B cell (primary cell): ENCODE measurements around the gene ZFPL1. TPM values are rescaled to one million over a fixed set of nuclear protein-coding genes. Genes with fewer than 3 reads are reported as not detected.

Experiments
- ATAC-seq: fragments of 200-7000 bp; cut with Tn5 transposase; one replicate; pipeline ENCODE4 v1.10.0; 2021; ENCODE audit warnings: low read depth, mild to moderate bottlenecking, moderate number of reproducible peaks, moderate library complexity
- CTCF ChIA-PET: fragments of 350-600 bp; sonication (Branson Sonifier 250); formaldehyde crosslinking; loops from one replicate; lab custom pipeline; 2021; ENCODE audit warnings: antibody characterized with exemption, inconsistent platforms; lab: Charles Lee
- POLR2A ChIA-PET: fragments of 350-600 bp; sonication (Branson Sonifier 250); formaldehyde crosslinking; loops from one replicate; lab custom pipeline; 2021; ENCODE audit warnings: antibody characterized with exemption; lab: Charles Lee
- DNase-seq: peaks from one replicate; pipeline ENCODE4 v3.0.0; 2013
- H2AFZ ChIP-seq: 2 replicates; pipeline ENCODE4 v1.6.1; 2012; ENCODE audit warnings: mild to moderate bottlenecking, low read depth, low read length; ENCODE audit not compliant: insufficient read depth, poor library complexity, severe bottlenecking
- H3K27ac ChIP-seq, 2 donors: 1 replicate in 1 of 2; 2 replicates in 1 of 2; pipeline ENCODE4 v1.5.1; 2012 to 2013; ENCODE audit warnings: low read length in 2 of 2, mild to moderate bottlenecking in 2 of 2, moderate library complexity in 1 of 2
- H3K27me3 ChIP-seq, 4 experiments: fragments of 200-600 bp in 1 of 4; sonication (generic) in 1 of 4; replicated peaks in 1 of 4; 1 replicate in 2 of 4; 2 replicates in 2 of 4; pipeline versions ENCODE4 v1.6.1 to v1.7.0; 2013 to 2016; ENCODE audit warnings: low read length in 3 of 4, mild to moderate bottlenecking in 2 of 4, mixed read lengths in 1 of 4, moderate library complexity in 1 of 4; ENCODE audit not compliant: insufficient read depth in 4 of 4, control insufficient read depth in 3 of 4; ENCODE audit errors: control extremely low read depth in 1 of 4
- H3K36me3 ChIP-seq, 2 experiments: replicated peaks in 1 of 2; 1 replicate in 1 of 2; 2 replicates in 1 of 2; pipeline versions ENCODE4 v1.6.1 to v1.7.1; 2013; ENCODE audit warnings: low read length in 1 of 2; ENCODE audit not compliant: insufficient read depth in 2 of 2, control insufficient read depth in 1 of 2; ENCODE audit errors: control extremely low read depth in 1 of 2, extremely low read depth in 1 of 2
- H3K4me1 ChIP-seq, 2 donors: fragments of 200-600 bp in 1 of 2; sonication (generic) in 1 of 2; 1 replicate in 1 of 2; 2 replicates in 1 of 2; pipeline versions ENCODE4 v1.5.1 to v1.6.1; 2013 to 2017; ENCODE audit warnings: low read length in 2 of 2; ENCODE audit not compliant: control insufficient read depth in 2 of 2, insufficient read depth in 2 of 2
- H3K4me2 ChIP-seq: replicated peaks from 2 replicates; pipeline ENCODE3; 2012; ENCODE audit warnings: mild to moderate bottlenecking, low read depth, low read length; ENCODE audit not compliant: poor library complexity, severe bottlenecking
- H3K4me3 ChIP-seq, 5 experiments: fragments of 200-600 bp in 1 of 5; sonication (generic) in 1 of 5; 1 replicate in 3 of 5; 2 replicates in 2 of 5; pipeline versions ENCODE4 v1.5.1 to v1.7.0; 2011 to 2016; ENCODE audit warnings: low read length in 4 of 5, mild to moderate bottlenecking in 4 of 5, low read depth in 2 of 5, control low read depth in 1 of 5, moderate library complexity in 1 of 5; ENCODE audit not compliant: insufficient read depth in 1 of 5; ENCODE audit errors: control extremely low read depth in 1 of 5, extremely low read depth in 1 of 5
- H3K79me2 ChIP-seq: fragments of 200-600 bp; sonication (generic); one replicate; pipeline ENCODE4 v1.6.0; 2016; ENCODE audit warnings: low read length; ENCODE audit not compliant: control insufficient read depth, insufficient read depth
- H3K9ac ChIP-seq: fragments of 200-600 bp; sonication (generic); 2 replicates; pipeline ENCODE4 v1.6.1; 2017; ENCODE audit warnings: mild to moderate bottlenecking, low read length, moderate library complexity
- H3K9me3 ChIP-seq, 3 donors: one replicate each; pipeline versions ENCODE4 v1.6.1 to v1.7.1; 2013; ENCODE audit warnings: low read length in 2 of 3; ENCODE audit not compliant: control insufficient read depth in 2 of 3, insufficient read depth in 1 of 3; ENCODE audit errors: control extremely low read depth in 1 of 3
- H4K20me1 ChIP-seq: 2 replicates; pipeline ENCODE4 v1.6.0; 2012; ENCODE audit warnings: mild to moderate bottlenecking, low read length; ENCODE audit not compliant: insufficient read depth, control insufficient read depth, poor library complexity, severe bottlenecking
- H3K27ac Mint-ChIP-seq: one replicate; pipeline ENCODE4 v1.8.0; 2021; ENCODE audit warnings: mixed read lengths
- H3K27me3 Mint-ChIP-seq: one replicate; pipeline ENCODE4 v1.8.0; 2021; ENCODE audit warnings: mixed read lengths
- H3K4me1 Mint-ChIP-seq: one replicate; pipeline ENCODE4 v1.8.0; 2021; ENCODE audit warnings: mixed read lengths
- H3K4me3 Mint-ChIP-seq: one replicate; pipeline ENCODE4 v1.8.0; 2021; ENCODE audit warnings: mixed read lengths
- H3K9me3 Mint-ChIP-seq: one replicate; pipeline ENCODE4 v1.8.0; 2022; ENCODE audit warnings: mixed read lengths; ENCODE audit not compliant: insufficient read depth
- EZH2 ChIP-seq: IDR thresholded peaks from 2 replicates; pipeline ENCODE4 v1.6.1; 2012; ENCODE audit warnings: borderline replicate concordance, low read depth, mild to moderate bottlenecking, moderate library complexity, low read length; ENCODE audit not compliant: insufficient read depth, poor library complexity, severe bottlenecking
- WGBS: methylation state at CpG from one replicate; pipeline ENCODE4 v1.1.5; 2013; ENCODE audit warnings: missing lambda C conversion rate; ENCODE audit not compliant: insufficient coverage; 5-methylcytosine and 5-hydroxymethylcytosine counted together
- intact Hi-C: fragments of 100-400 bp; cut with micrococcal nuclease; formaldehyde crosslinking; loops from one replicate; pipeline ENCODE4 v1.10.0; 2022
- polyA plus RNA-seq: library from polyadenylated mRNA; depleted of rRNA; stranded (reverse); fragments of >200 nt; gene quantifications from 2 replicates; pipeline ENCODE4 v1.2.3, GENCODE V29; 2012
- total RNA-seq, 2 donors: library from RNA; stranded (reverse); fragments of 120-200 nt in 1 of 2; gene quantifications; 1 replicate in 1 of 2; 2 replicates in 1 of 2; pipeline versions ENCODE4 v1.2.3 to v1.2.4, GENCODE V29; 2013 to 2022
- TF ChIP-seq, protein P1 (sequence below): fragments of 200-600 bp; IDR thresholded peaks from one replicate; pipeline ENCODE4 v1.8.0; 2022; ENCODE audit warnings: antibody characterized with exemption, mild to moderate bottlenecking

The ZFPL1 gene
- total and polyA plus RNA-seq, 2 donors (not counting 1 experiment from before 2014, with no cell fraction given): 57.3 to 79.2 TPM

DNA sequence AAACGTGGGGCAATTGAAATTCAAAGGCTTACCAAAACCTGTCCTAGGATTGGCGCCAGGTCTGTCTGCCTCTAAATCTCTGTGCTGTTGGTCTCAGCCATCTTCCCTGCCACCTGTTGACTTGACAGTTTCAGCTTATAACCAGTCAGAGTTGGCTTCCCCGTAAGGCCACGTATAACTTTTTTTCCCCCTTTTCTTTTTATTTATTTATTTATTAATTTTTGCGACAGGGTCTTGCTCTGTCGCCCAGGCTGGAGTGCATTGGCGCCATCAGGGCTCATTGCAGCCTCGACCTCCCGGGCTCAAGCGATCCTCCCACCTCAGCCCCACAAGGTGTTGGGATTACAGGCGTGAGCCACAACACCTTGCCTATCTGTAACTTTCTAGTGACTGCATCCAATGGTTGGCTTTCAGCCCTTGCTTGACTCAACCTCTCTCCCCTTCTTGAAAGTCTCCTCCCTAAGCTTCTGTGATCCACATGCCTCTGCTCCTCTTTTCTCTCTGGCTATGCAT lies 51.7 kb downstream of the ZFPL1 start:
- TF ChIP-seq, protein P1, sequence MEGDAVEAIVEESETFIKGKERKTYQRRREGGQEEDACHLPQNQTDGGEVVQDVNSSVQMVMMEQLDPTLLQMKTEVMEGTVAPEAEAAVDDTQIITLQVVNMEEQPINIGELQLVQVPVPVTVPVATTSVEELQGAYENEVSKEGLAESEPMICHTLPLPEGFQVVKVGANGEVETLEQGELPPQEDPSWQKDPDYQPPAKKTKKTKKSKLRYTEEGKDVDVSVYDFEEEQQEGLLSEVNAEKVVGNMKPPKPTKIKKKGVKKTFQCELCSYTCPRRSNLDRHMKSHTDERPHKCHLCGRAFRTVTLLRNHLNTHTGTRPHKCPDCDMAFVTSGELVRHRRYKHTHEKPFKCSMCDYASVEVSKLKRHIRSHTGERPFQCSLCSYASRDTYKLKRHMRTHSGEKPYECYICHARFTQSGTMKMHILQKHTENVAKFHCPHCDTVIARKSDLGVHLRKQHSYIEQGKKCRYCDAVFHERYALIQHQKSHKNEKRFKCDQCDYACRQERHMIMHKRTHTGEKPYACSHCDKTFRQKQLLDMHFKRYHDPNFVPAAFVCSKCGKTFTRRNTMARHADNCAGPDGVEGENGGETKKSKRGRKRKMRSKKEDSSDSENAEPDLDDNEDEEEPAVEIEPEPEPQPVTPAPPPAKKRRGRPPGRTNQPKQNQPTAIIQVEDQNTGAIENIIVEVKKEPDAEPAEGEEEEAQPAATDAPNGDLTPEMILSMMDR: no peak
- no peak for TF ChIP-seq EZH2
- H3K4me3 ChIP-seq: peak overlapping the region; percentile 81 to 99 (median 96)
- H3K9me3 ChIP-seq: no peaks in the 10 kb centered on the region
- peak overlapping the region; percentile 99 for H3K9ac ChIP-seq
- peak overlapping the region; percentile 98 to 99 for H3K27ac ChIP-seq
- Mint-ChIP-seq H3K27me3 (no peaks in the 10 kb centered on the region), H3K9me3 (no peaks in the 10 kb centered on the region), H3K4me1 (peaks cover 55% of the 10 kb centered on the region), H3K4me3 (peak overlapping the region; percentile 97), H3K27ac (peak overlapping the region; percentile 99)
- peak overlapping the region; percentile 71 for H2AFZ ChIP-seq
- no peak for DNase-seq
- 72% methylated on average over 8 of the region's 11 CpGs for WGBS
- peaks cover 1 to 17% of the 10 kb centered on the region in 2 experiments for H3K36me3 ChIP-seq
- ChIA-PET CTCF (interaction anchor here (0.7 to 7.5 kb wide), 7 partner anchors 9 to 440 kb away, joined by 3 to 64 read pairs (median 17); partner anchors contain the start of genes CAPN1, EHBP1L1, FAU and MRPL49), POLR2A (interaction anchor here (0.6 to 8.8 kb wide), 8 partner anchors 16 to 363 kb away, joined by 3 to 160 read pairs (median 4); partner anchors contain the start of genes CAPN1, FAU, MALAT1 and MRPL49)
- peaks cover 67% of the 10 kb centered on the region for H3K79me2 ChIP-seq
- no peak for ATAC-seq
- H3K27me3 ChIP-seq: no peaks in the 10 kb centered on the region
- peak overlapping the region; percentile 89 for H3K4me2 ChIP-seq
- peaks cover 26 to 46% of the 10 kb centered on the region in 2 donors for H3K4me1 ChIP-seq
- H4K20me1 ChIP-seq: peaks cover 33% of the 10 kb centered on the region
- intact Hi-C loops: loop anchor here (5.0 kb wide), 1 partner anchor 333 kb away; the partner anchor contains the start of gene MAP4K2
